ENCODE data around the gene STX18.
"Not testable (repeated sequence)": the region's sequence is repeated elsewhere in the genome, so short reads cannot be mapped to it uniquely, and the experiment has no call there.

Gene STX18

DNA sequence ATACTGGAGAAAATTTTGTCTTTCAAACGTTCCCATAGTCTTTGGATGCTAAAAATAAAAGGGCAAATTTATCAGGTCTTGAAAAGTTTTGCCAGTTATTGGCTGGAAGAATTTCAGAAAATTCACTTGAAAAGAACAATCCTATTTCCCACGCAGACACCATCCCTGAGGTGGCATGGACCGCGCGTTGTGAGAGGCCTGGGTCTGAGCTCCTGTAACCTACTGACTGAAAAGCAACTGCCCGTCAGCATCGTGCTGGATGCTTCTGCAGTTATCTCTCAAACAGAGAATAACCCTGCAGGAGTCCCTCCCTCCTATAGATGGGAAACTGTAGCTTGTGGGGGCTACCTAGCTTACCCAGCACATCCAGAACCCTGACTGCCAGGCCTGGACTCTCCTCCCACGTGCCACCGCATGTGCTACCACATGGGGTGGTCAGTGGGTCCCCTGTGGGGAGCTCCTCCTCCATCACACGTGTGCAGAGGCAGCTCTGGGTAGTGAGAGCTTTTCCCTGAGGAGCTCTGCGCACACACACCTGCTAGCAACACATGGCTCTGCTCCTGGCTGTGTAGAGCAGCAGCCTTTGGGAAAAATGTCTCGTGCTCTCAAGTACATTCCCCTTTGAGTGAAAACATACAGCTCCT, 118.9 kb downstream of the STX18 start:
- TF ChIP-seq EZH2phosphoT487 (IDR thresholded peaks at IDR 0.05; ENCODE audit: low read length): no peak
- no peak for TF ChIP-seq CTCF (IDR thresholded peaks at IDR 0.05; ENCODE audit: low read length)
- no peak for TF ChIP-seq EZH2 (optimal IDR thresholded peaks at IDR 0.05; ENCODE audit: low read depth, low read length)
- Histone ChIP-seq H3K9ac (ENCODE audit: low read length) (no peak overlapping the region), H3F3A (ENCODE audit: insufficient read depth, low read length) (no peaks in the 10 kb centered on the region), H3K36me3 (replicated peaks; ENCODE audit: insufficient read depth, low read length) (peaks cover 5% of the 10 kb centered on the region), H3K4me3 (ENCODE audit: low read length) (no peak overlapping the region), H3K79me2 (ENCODE audit: low read length) (no peaks in the 10 kb centered on the region), H2AFZ (ENCODE audit: low read length) (no peak overlapping the region), H3K9me3 (replicated peaks; ENCODE audit: insufficient read depth, low read length) (no peaks in the 10 kb centered on the region), H3K27me3 (replicated peaks; ENCODE audit: insufficient read depth, low read length) (no peaks in the 10 kb centered on the region), H3K9me2 (replicated peaks; ENCODE audit: insufficient read depth, low read length) (no peaks in the 10 kb centered on the region), H3K27ac (ENCODE audit: low read length) (no peak overlapping the region), H3K4me1 (ENCODE audit: low read length) (no peaks in the 10 kb centered on the region), H3K4me2 (ENCODE audit: low read depth, low read length) (no peak overlapping the region), H4K20me1 (ENCODE audit: insufficient read depth, low read length) (no peaks in the 10 kb centered on the region)
- DNase-seq: no peak

- not testable (repeated sequence) for H3K36me3 ChIP-seq (replicated peaks; ENCODE audit: insufficient read depth, low read length); H4K20me1 ChIP-seq (ENCODE audit: insufficient read depth, low read length); H3K9ac ChIP-seq (ENCODE audit: low read length); H3K9me3 ChIP-seq (replicated peaks; ENCODE audit: insufficient read depth, low read length); H3K27me3 ChIP-seq (replicated peaks; ENCODE audit: insufficient read depth, low read length); H3K4me1 ChIP-seq (ENCODE audit: low read length); H2AFZ ChIP-seq (ENCODE audit: low read length); H3K27ac ChIP-seq (ENCODE audit: low read length); H3F3A ChIP-seq (ENCODE audit: insufficient read depth, low read length); H3K4me3 ChIP-seq (ENCODE audit: low read length); DNase-seq; H3K79me2 ChIP-seq (ENCODE audit: low read length); H3K9me2 ChIP-seq (replicated peaks; ENCODE audit: insufficient read depth, low read length); H3K4me2 ChIP-seq (ENCODE audit: low read depth, low read length)
Measured at GRCh38 chr4:4422117-4422516, 119.7 kb downstream of the STX18 start.

- Histone ChIP-seq H3K4me1 (ENCODE audit: low read length) (no peaks in the 10 kb centered on the region), H3K9me3 (replicated peaks; ENCODE audit: insufficient read depth, low read length) (no peaks in the 10 kb centered on the region), H3K27me3 (replicated peaks; ENCODE audit: insufficient read depth, low read length) (no peaks in the 10 kb centered on the region), H2AFZ (ENCODE audit: low read length) (no peak overlapping the region), H3K9me2 (replicated peaks; ENCODE audit: insufficient read depth, low read length) (no peaks in the 10 kb centered on the region), H3K4me2 (ENCODE audit: low read depth, low read length) (no peak overlapping the region), H3K4me3 (ENCODE audit: low read length) (no peak overlapping the region), H3K79me2 (ENCODE audit: low read length) (no peaks in the 10 kb centered on the region), H3K36me3 (replicated peaks; ENCODE audit: insufficient read depth, low read length) (peaks cover 5% of the 10 kb centered on the region), H3K9ac (ENCODE audit: low read length) (no peak overlapping the region), H3K27ac (ENCODE audit: low read length) (no peak overlapping the region), H3F3A (ENCODE audit: insufficient read depth, low read length) (no peaks in the 10 kb centered on the region), H4K20me1 (ENCODE audit: insufficient read depth, low read length) (no peaks in the 10 kb centered on the region)
- DNase-seq: no peak
- no peak for TF ChIP-seq EZH2phosphoT487 (IDR thresholded peaks at IDR 0.05; ENCODE audit: low read length)
- TF ChIP-seq CTCF (IDR thresholded peaks at IDR 0.05; ENCODE audit: low read length): no peak
- TF ChIP-seq EZH2 (optimal IDR thresholded peaks at IDR 0.05; ENCODE audit: low read depth, low read length): no peak
Measured at GRCh38 chr4:4421356-4421755, 120.5 kb downstream of the STX18 start.

GRCh38 chr4:4420421-4420820, 121.4 kb downstream of the STX18 start:
- Histone ChIP-seq H3K9me3 (replicated peaks; ENCODE audit: insufficient read depth, low read length) (no peaks in the 10 kb centered on the region), H3K4me3 (ENCODE audit: low read length) (no peak overlapping the region), H3K27ac (ENCODE audit: low read length) (no peak overlapping the region), H3K27me3 (replicated peaks; ENCODE audit: insufficient read depth, low read length) (no peaks in the 10 kb centered on the region), H3F3A (ENCODE audit: insufficient read depth, low read length) (no peaks in the 10 kb centered on the region), H3K79me2 (ENCODE audit: low read length) (no peaks in the 10 kb centered on the region), H3K36me3 (replicated peaks; ENCODE audit: insufficient read depth, low read length) (peaks cover 5% of the 10 kb centered on the region), H4K20me1 (ENCODE audit: insufficient read depth, low read length) (no peaks in the 10 kb centered on the region), H3K4me2 (ENCODE audit: low read depth, low read length) (no peak overlapping the region), H2AFZ (ENCODE audit: low read length) (no peak overlapping the region), H3K4me1 (ENCODE audit: low read length) (no peaks in the 10 kb centered on the region), H3K9me2 (replicated peaks; ENCODE audit: insufficient read depth, low read length) (no peaks in the 10 kb centered on the region), H3K9ac (ENCODE audit: low read length) (no peak overlapping the region)
- TF ChIP-seq EZH2phosphoT487 (IDR thresholded peaks at IDR 0.05; ENCODE audit: low read length): no peak
- TF ChIP-seq EZH2 (optimal IDR thresholded peaks at IDR 0.05; ENCODE audit: low read depth, low read length): no peak
- no peak for TF ChIP-seq CTCF (IDR thresholded peaks at IDR 0.05; ENCODE audit: low read length)
- DNase-seq: no peak
